ENCODE measurements around the gene HDAC4.

DNA sequence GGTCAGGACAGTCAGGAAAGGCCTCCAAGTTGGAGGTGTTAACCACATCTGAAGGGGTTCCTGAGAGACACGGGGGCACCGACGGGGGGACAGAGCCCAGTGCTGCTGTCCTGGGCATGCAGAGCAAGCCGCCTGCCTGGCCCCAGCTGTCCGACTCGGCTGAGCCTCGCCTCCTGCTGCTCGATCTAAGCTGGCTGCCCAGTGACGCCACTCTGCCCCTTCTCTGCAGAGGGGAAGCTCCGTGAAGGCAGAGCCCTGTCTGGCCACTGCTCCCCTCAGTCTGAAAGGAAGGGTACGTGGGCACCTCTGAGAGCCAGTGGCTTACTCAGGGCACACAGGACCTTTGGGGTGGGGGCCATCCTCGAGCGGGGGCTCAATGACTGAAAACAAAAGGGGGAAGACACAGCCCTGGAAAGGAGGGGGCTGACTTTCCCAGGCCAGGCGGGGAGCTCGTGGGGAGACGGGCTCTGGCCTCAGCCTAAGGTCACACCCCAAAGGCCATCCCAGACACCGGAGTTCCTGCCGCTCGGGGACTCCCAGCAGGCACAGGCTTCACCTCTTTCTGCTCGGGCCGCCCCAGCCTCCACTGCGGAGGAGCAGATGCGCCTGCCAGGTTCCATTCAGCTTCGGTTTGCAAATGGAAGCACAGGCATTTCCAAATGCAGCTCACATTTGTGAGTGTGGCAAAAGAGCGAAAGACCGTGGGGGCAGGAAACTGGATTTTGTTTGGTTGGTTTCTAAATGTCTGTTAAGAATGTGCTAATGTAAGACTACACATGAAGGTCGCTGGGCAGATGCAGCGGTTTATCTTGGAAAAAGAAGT, 136.9 kb downstream of the HDAC4 start:
- TF ChIP-seq POLR2A (IDR thresholded peaks at IDR 0.05; ENCODE audit: control extremely low read depth in 1 of 2, low read depth in 2 of 2, low read length in 2 of 2) (no peak), CHD2 (IDR thresholded peaks at IDR 0.05; ENCODE audit: low read length) (no peak), HDAC2 (IDR thresholded peaks at IDR 0.05; ENCODE audit: borderline replicate concordance in 1 of 2, low read depth in 2 of 2, low read length in 2 of 2) (no peak), GABPA (IDR thresholded peaks at IDR 0.05; ENCODE audit: borderline replicate concordance, insufficient read depth, low read length) (no peak), EZH2 (IDR thresholded peaks at IDR 0.05; ENCODE audit: low read depth, low read length, severe bottlenecking) (no peak), BACH1 (IDR thresholded peaks at IDR 0.05; ENCODE audit: low read length) (no peak), CEBPB (IDR thresholded peaks at IDR 0.05; ENCODE audit: low read depth, low read length) (no peak), RNF2 (IDR thresholded peaks at IDR 0.05; ENCODE audit: borderline replicate concordance, low read depth, low read length, missing control alignments, poor library complexity, severe bottlenecking) (no peak), FOSL1 (IDR thresholded peaks at IDR 0.05; ENCODE audit: insufficient read depth, low read depth, low read length) (no peak)
- TF ChIP-seq, protein P1, sequence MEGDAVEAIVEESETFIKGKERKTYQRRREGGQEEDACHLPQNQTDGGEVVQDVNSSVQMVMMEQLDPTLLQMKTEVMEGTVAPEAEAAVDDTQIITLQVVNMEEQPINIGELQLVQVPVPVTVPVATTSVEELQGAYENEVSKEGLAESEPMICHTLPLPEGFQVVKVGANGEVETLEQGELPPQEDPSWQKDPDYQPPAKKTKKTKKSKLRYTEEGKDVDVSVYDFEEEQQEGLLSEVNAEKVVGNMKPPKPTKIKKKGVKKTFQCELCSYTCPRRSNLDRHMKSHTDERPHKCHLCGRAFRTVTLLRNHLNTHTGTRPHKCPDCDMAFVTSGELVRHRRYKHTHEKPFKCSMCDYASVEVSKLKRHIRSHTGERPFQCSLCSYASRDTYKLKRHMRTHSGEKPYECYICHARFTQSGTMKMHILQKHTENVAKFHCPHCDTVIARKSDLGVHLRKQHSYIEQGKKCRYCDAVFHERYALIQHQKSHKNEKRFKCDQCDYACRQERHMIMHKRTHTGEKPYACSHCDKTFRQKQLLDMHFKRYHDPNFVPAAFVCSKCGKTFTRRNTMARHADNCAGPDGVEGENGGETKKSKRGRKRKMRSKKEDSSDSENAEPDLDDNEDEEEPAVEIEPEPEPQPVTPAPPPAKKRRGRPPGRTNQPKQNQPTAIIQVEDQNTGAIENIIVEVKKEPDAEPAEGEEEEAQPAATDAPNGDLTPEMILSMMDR (IDR thresholded peaks at IDR 0.05; ENCODE audit: control extremely low read depth in 1 of 3, insufficient read depth in 1 of 3, low read depth in 1 of 3, low read length in 3 of 3) = no peak
- TF ChIP-seq, protein P2, sequence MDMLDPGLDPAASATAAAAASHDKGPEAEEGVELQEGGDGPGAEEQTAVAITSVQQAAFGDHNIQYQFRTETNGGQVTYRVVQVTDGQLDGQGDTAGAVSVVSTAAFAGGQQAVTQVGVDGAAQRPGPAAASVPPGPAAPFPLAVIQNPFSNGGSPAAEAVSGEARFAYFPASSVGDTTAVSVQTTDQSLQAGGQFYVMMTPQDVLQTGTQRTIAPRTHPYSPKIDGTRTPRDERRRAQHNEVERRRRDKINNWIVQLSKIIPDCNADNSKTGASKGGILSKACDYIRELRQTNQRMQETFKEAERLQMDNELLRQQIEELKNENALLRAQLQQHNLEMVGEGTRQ (IDR thresholded peaks at IDR 0.05; ENCODE audit: low read length) = no peak
- TF ChIP-seq, protein P3, sequence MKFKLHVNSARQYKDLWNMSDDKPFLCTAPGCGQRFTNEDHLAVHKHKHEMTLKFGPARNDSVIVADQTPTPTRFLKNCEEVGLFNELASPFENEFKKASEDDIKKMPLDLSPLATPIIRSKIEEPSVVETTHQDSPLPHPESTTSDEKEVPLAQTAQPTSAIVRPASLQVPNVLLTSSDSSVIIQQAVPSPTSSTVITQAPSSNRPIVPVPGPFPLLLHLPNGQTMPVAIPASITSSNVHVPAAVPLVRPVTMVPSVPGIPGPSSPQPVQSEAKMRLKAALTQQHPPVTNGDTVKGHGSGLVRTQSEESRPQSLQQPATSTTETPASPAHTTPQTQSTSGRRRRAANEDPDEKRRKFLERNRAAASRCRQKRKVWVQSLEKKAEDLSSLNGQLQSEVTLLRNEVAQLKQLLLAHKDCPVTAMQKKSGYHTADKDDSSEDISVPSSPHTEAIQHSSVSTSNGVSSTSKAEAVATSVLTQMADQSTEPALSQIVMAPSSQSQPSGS (IDR thresholded peaks at IDR 0.05; ENCODE audit: low read length) = no peak

Data from H1 (cell line).